GM19035 (cell line): Measurements from ENCODE around the gene ANTXR2.
"Not testable (repeated sequence)": the region's sequence is repeated elsewhere in the genome, so short reads cannot be mapped to it uniquely, and the experiment has no call there.

Experiments used
- ATAC-seq: cut with Tn5 transposase; IDR thresholded peaks from one replicate; pipeline ENCODE4 v1.9.1; 2021; ENCODE audit not compliant: unreplicated experiment

ANTXR2 gene

DNA sequence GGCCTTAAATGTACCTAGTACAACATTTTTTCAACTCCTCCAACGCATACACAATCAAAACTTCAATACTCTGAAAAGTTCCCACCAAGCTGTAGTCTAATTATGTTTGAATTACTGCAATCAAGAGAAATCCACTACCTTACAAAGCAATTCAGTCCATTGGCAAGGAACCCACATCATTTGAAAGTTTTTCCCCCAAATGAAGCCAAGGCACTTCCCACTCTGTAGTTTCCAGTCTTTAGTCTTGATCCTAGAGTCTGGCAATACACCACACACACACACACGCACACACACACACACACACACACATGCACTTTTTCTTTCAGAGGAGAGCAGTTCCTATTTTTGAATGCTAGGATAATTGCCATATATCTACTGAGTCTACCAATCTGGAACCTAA, 79.6 kb downstream of the ANTXR2 start:
- no peak for ATAC-seq

- no peak for ATAC-seq
Measured at GRCh38 chr4:79991601-79992000, 81.4 kb downstream of the ANTXR2 start.

- ATAC-seq = not testable (repeated sequence)
Measured at GRCh38 chr4:79991100-79991499, 81.9 kb downstream of the ANTXR2 start.

- no peak for ATAC-seq
Measured at GRCh38 chr4:79987401-79987800, 85.6 kb downstream of the ANTXR2 start.

- no peak for ATAC-seq
Measured at GRCh38 chr4:79983431-79983830, 89.6 kb downstream of the ANTXR2 start.

GRCh38 chr4:79982601-79983322, 90.3 kb downstream of the ANTXR2 start:
- ATAC-seq = no peak

DNA sequence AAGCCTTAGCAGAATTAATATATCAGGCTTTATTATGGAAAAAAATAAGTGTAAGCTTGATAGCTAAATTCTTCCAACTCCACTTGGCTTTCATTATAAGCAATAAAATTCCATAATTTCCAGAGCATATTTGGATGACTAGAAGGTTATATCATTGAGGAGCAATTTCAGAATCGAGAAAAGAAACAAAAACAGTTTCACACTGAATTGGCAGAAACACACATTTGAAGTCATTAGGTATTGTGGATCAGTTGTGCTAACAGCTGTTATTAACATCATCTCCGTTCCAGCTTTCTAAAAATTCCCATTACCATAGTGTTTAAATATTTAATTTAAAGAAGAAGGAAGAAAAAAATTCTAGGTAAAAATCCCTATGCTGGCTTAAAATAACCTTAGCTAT, 92.6 kb downstream of the ANTXR2 start:
- ATAC-seq = no peak

GRCh38 chr4:79979785-79980437, 93.1 kb downstream of the ANTXR2 start:
- ATAC-seq = no peak

DNA sequence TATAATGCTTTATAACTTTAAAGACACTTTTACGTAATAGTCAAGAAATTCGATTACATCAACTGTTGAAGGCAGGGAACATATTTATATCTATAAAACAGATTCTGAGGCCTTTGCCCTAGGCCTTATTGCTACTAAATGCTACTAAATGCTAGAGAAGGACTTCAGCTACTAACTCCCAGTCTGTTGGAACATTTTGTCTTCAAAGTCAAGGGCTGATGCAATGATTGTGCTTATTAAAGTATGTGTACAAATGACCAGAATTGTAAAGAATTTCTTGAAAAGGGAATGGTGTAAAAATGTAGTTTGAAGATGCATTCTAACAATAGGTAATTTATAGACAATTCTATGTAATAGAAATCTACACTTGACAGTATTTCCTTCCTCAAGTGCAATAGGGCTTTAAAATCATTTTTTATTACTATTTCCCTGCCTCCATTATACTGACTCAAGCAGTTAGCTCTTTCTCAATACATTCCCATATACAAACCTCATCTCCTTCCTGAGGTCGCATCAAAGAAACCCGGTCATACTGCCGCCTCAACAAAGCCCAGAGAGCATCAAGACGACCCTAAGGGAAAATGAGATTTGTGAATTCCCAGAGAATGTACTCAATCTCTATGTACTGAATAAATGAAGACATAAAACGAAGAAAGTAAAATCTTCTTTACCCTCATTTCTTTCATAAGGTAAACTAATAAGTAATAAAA, 95.7 kb downstream of the ANTXR2 start:
- no peak for ATAC-seq

GRCh38 chr4:79964400-79965211, 108.4 kb downstream of the ANTXR2 start:
- ATAC-seq = no peak

DNA sequence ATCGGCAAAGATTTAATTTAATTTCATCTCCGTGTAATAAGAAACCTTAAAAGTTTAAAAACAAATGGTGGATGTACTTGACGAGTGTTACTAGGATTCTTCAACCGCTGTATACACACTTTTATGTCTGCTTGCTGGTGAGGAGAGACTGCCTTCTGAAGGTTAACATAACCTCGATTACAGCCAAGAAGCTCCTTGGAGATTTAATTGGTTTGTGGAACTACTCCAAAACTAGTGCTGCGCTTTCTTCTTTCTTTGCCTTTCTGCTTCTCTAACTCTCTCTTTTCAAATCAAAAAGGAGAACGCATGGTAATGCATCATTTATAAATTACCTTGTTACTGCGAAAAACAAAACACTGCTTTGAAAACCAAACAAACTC, 109.0 kb downstream of the ANTXR2 start:
- ATAC-seq = no peak

DNA sequence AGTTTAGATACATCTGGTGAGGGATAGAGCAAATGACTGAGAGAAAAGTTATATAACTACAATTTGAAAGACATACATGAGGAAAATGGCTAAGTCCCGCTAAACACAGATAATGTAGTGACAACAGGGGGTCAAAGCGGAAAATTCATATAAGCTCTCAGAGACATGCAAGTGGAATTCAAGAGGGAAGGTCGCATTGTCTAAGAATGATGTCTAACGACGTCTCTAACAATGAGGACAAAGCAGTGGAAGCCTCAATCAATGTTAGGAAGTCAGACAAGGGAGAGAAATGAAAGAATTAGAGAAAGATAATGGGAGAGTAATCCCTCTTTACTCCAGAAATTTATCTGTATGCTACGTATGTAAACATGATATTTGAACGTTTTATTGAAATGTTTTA, 113.4 kb downstream of the ANTXR2 start:
- ATAC-seq = no peak

DNA sequence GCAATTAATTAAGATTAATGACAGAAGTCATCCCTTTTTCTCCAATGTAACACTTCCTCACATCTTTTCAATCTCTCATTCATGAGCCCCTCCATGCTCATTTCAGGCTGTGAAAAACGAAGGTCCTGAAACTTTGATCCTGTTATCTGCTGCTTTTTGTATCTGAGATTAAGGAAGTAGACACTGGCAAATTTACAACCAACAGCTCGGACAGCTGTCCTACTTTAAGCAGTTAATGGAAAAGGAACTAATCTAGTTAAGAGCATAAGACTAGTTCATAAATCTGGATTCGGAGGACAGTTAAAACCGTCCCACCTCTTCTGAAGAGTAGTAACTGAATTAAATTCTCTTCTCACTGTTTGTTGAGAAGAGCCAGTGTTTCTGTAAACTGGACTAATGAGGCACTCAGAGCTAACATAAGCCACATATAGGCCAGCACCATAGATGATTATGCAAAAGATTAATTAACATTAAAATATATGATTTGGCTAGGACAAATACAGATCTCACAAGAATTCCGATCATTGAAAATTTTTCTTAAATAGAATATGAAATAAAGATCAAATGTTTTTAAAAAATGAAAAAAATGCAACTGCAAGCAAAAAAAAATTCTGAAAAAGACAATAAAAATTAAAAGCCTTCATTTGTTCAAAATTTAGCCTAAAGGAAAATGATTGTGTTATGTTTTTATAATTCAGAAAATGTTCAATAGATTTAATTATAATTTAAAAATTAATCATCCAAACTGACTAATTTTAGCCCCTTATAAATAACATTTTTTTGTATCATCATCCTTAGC, 114.4 kb downstream of the ANTXR2 start:
- ATAC-seq = no peak

- no peak for ATAC-seq
Measured at GRCh38 chr4:79949178-79949577, 123.9 kb downstream of the ANTXR2 start.

DNA sequence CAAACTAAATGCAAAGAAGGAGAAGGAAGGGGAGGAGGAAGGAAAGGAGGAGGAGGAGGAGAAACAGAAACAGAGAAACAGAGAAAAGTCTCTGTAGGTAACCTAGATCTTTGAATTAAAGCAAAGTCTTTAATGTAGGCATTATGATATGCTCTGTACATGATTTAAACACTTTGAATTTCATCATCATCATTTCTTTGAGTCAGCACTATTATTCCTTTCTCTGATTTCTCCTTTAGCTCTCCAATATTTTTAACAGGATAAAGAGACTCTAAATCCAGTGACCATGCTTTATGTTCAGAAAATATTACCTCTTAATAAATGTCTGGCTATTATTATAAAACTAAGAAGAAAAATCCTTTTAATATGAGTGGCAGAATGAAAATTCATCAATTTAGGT, 124.3 kb downstream of the ANTXR2 start:
- no peak for ATAC-seq

GRCh38 chr4:79948261-79948660, 124.8 kb downstream of the ANTXR2 start:
- ATAC-seq = no peak

GRCh38 chr4:79947386-79947785, 125.6 kb downstream of the ANTXR2 start:
- ATAC-seq = no peak

DNA sequence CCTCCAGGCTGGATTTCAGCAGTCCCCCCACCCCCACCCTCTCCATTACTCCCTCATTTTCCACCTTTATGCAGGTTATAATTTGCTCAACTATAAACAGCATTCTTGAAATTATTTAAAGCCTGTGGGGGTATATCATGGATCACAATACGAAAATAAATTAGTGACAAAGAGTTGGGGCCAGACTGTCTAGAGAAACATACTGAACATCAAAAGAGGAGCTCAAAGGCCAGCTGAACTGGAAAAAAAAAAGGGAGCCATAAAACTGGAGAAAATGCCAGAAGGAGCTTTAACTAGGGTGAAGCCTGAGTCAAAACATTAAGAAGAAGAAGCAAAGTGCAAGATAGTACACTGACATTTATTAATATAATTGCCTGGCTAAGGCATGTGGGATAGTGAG, 137.8 kb downstream of the ANTXR2 start:
- no peak for ATAC-seq

DNA sequence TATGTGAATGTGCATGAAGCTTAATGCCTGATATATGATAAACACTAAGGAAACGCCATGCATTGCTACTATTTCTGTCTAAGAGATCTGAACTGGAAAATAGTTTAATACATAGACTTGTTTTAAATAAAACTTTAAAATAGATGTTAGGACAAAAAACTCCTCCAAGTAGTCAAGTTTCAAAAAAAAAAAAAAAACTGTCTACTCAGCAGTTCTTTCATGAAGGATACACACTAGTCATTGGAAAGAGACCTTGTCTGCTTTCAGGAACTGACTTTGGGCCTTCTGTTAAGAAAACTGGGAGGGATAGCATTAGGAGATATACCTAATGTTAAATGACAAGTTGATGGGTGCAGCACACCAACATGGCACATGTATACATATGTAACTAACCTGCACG, 138.4 kb downstream of the ANTXR2 start:
- no peak for ATAC-seq

GRCh38 chr4:79927931-79928330, 145.1 kb downstream of the ANTXR2 start:
- no peak for ATAC-seq

- no peak for ATAC-seq
Measured at GRCh38 chr4:79923281-79923680, 149.7 kb downstream of the ANTXR2 start.
